CD4-positive, alpha-beta memory T cell (primary cell): ENCODE measurements around the gene CHN1. TPM values are rescaled to one million over a fixed set of nuclear protein-coding genes. Genes with fewer than 3 reads are reported as not detected.

Experiments
- CTCF ChIA-PET: fragments of 350-600 bp; sonication (Branson Sonifier 250); formaldehyde crosslinking; loops from one replicate; lab custom pipeline; 2021; ENCODE audit warnings: inconsistent platforms; ENCODE audit not compliant: partially characterized antibody; lab: Charles Lee
- POLR2A ChIA-PET: fragments of 350-600 bp; sonication (Branson Sonifier 250); formaldehyde crosslinking; loops from one replicate; lab custom pipeline; 2021; ENCODE audit not compliant: partially characterized antibody; lab: Charles Lee
- DNase-seq, 5 donors: peaks; one replicate each; pipeline versions ENCODE4 v3.0.0 to v3.0.0-alpha.2; 2020 to 2022; ENCODE audit warnings: mixed read lengths in 1 of 5
- H3K27ac ChIP-seq: one replicate; pipeline ENCODE4 v1.7.0; 2013; ENCODE audit warnings: low read depth, low read length
- H3K27me3 ChIP-seq: 2 replicates; pipeline ENCODE4 v1.7.0; 2013; ENCODE audit warnings: mild to moderate bottlenecking, low read length, moderate library complexity; ENCODE audit not compliant: insufficient read depth
- H3K36me3 ChIP-seq: 2 replicates; pipeline ENCODE4 v1.7.0; 2013; ENCODE audit warnings: mild to moderate bottlenecking, low read length, moderate library complexity; ENCODE audit not compliant: insufficient read depth
- H3K4me1 ChIP-seq: 2 replicates; pipeline ENCODE4 v1.7.0; 2013; ENCODE audit warnings: mild to moderate bottlenecking, low read length, moderate library complexity; ENCODE audit not compliant: insufficient read depth
- H3K4me3 ChIP-seq, 2 donors: one replicate each; pipeline ENCODE4 v1.7.0; 2013; ENCODE audit warnings: low read length in 2 of 2, mild to moderate bottlenecking in 1 of 2
- H3K9me3 ChIP-seq, 2 donors: one replicate each; pipeline ENCODE4 v1.7.0; 2013; ENCODE audit warnings: low read length in 2 of 2, control low read depth in 1 of 2; ENCODE audit not compliant: control insufficient read depth in 1 of 2
- H3K27ac Mint-ChIP-seq, 7 donors: one replicate each; pipeline ENCODE4 v1.8.0; 2020 to 2021; ENCODE audit warnings: mixed read lengths in 7 of 7, mild to moderate bottlenecking in 6 of 7, inconsistent platforms in 3 of 7, moderate library complexity in 3 of 7
- H3K27me3 Mint-ChIP-seq, 2 donors: one replicate each; pipeline ENCODE4 v1.8.0; 2020 to 2021; ENCODE audit warnings: mixed read lengths in 2 of 2
- H3K36me3 Mint-ChIP-seq, 2 donors: one replicate each; pipeline ENCODE4 v1.8.0; 2020 to 2021; ENCODE audit warnings: mixed read lengths in 2 of 2, inconsistent platforms in 1 of 2, mild to moderate bottlenecking in 1 of 2
- H3K4me1 Mint-ChIP-seq, 4 donors: one replicate each; pipeline ENCODE4 v1.8.0; 2020 to 2021; ENCODE audit warnings: mixed read lengths in 4 of 4, mild to moderate bottlenecking in 1 of 4
- H3K4me3 Mint-ChIP-seq, 8 donors: one replicate each; pipeline ENCODE4 v1.8.0; 2020 to 2021; ENCODE audit warnings: mixed read lengths in 8 of 8, mild to moderate bottlenecking in 7 of 8, moderate library complexity in 6 of 8, inconsistent platforms in 3 of 8
- H3K9me3 Mint-ChIP-seq, 8 donors: one replicate each; pipeline ENCODE4 v1.8.0; 2020 to 2021; ENCODE audit warnings: mixed read lengths in 8 of 8, mild to moderate bottlenecking in 5 of 8, inconsistent platforms in 3 of 8, moderate library complexity in 1 of 8
- intact Hi-C: fragments of 100-400 bp; cut with micrococcal nuclease; formaldehyde crosslinking; loops from one replicate; pipeline ENCODE4 v1.15.1; 2023
- polyA plus RNA-seq, 2 donors: library from polyadenylated mRNA; unstranded; fragments of 300-500 nt; fragmentation: Illumina TruSeq; gene quantifications; one replicate each; pipeline ENCODE4 v1.2.3, GENCODE V29; 2021
- total RNA-seq, 2 experiments: library from RNA; stranded (reverse); gene quantifications; one replicate each; pipeline ENCODE4 v1.2.3, GENCODE V29; 2021

CHN1 gene
- total and polyA plus RNA-seq, 4 experiments from 2014 or later: 3.4 to 15.3 (median 8.9) TPM

DNA sequence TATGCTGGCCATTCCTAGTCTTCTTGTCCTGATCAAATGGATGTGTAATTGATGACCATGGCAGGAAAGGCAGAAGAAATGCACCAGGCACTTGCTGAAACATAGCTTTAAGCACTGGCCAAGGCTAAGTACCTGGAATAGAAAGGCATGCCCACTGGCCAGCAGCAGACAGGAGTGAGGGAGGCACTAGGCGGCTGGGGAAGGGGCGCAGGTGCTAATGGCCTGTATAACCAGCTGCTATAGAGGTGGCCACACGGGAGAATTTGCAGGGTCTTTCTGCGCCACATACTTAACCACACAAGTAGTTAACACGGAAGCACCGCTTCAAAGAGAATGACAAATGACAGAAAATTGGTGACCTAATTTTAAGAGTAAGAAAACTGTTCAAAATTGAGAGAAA, 174.6 kb downstream of the CHN1 start:
- peak overlapping the region in 3 of 7 donors; percentile 9 to 51 (median 31) for H3K27ac Mint-ChIP-seq
- DNase-seq: no peak
- Histone ChIP-seq H3K36me3 (no peaks in the 10 kb centered on the region), H3K27ac (no peak overlapping the region), H3K4me1 (peaks cover 7% of the 10 kb centered on the region), H3K27me3 (no peaks in the 10 kb centered on the region), H3K9me3 (no peaks in the 10 kb centered on the region), H3K4me3 (no peak overlapping the region)
- H3K9me3 Mint-ChIP-seq: peaks cover 2 to 15% (median 12%) of the 10 kb centered on the region in 8 donors
- no peaks in the 10 kb centered on the region for H3K27me3 Mint-ChIP-seq
- intact Hi-C loops: no loop called here
- ChIA-PET POLR2A (interaction anchor here (0.9 kb wide), 1 partner anchor 13 kb away, joined by 3 read pairs; no protein-coding TSS in a partner anchor), CTCF (no interaction called here)
- H3K36me3 Mint-ChIP-seq: peaks cover 2 to 8% of the 10 kb centered on the region in 2 donors
- H3K4me1 Mint-ChIP-seq: peaks cover 6 to 10% (median 9%) of the 10 kb centered on the region in 4 donors
- H3K4me3 Mint-ChIP-seq: peak overlapping the region in 3 of 8 donors; percentile 26 to 63 (median 35)

DNA sequence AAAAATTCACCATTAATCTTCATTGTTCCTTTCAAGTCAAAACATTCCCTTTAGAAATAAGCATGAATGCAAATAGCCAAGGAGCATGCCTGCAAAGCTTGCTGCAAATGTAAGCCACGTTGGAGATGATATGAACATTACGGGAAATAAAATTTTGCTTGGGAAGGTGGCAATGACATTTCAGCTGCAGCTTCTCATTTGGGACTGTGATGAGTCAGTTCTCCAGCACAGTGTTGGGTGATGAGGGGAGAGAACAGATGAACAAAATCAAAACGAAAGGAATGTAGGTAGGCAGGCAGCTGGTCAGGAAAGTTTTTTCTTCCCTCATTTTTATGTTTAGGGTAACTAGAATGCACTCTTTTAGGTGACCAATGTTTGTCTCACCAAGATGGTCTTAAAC, 175.6 kb downstream of the CHN1 start:
- Mint-ChIP-seq H3K9me3 (peaks cover 2 to 14% (median 11%) of the 10 kb centered on the region in 8 donors), H3K27me3 (no peaks in the 10 kb centered on the region), H3K36me3 (peaks cover 2 to 5% of the 10 kb centered on the region in 2 donors), H3K4me3 (peak overlapping the region in 1 of 8 donors; percentile 6), H3K27ac (no peak overlapping the region), H3K4me1 (peaks cover 6 to 10% (median 9%) of the 10 kb centered on the region in 4 donors)
- H3K9me3 ChIP-seq: no peaks in the 10 kb centered on the region
- CTCF ChIA-PET: no interaction called here
- no peak for DNase-seq
- H3K4me3 ChIP-seq: no peak overlapping the region
- H3K36me3 ChIP-seq: no peaks in the 10 kb centered on the region
- H3K4me1 ChIP-seq: peaks cover 7% of the 10 kb centered on the region
- H3K27ac ChIP-seq: no peak overlapping the region
- POLR2A ChIA-PET: interaction anchor here (0.9 kb wide), 1 partner anchor 14 kb away, joined by 3 read pairs; no protein-coding TSS in a partner anchor
- no peaks in the 10 kb centered on the region for H3K27me3 ChIP-seq
- intact Hi-C loops: no loop called here

DNA sequence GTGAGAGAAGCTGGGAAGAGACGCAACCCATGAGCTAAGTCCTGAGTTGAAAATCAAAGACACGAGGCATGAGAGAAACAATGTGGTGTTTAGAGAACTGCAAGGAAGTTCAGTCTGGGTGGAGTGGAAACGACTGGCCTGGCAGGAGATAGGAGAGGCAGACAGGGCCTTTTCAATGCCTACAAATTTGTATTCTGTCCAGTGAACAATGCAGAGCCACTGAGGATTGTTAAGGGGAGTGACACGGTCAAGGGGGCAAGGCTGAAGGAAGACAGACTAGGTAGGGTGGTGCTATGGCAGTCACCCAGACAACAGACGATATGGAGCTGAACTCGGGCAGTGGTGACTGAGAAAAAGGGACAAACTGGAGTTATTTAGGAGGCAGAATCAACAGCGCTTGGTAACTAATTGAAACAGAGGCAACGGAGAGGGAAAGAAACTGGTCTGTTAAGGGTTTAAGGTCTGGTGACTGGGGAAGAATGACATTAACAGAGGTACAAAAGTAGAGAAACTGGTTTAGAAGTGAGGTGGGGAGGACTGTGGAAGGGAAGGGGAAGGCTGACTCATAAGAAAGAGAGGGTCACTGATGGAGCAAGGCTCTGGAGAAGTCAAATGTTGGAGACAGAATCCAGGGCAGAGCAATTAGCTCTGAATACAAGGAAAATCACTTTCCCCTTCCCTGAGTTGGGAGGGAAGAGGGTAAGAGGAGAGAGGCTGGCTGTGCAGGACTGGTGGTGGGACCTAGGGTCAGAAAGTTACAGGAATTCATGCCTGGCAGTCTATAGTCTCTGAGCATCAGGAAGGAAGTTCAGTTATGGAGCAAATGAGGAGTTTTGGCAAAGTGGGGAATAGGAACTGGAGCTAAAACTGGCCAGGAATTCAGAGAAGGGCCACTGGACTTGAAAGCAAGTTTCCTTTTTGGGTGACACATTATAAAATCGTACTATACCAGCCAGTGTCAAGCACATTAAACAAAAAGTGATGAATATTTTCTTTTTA, 177.5 kb downstream of the CHN1 start:
- Histone ChIP-seq H3K4me1 (peaks cover 7% of the 10 kb centered on the region), H3K27ac (no peak overlapping the region), H3K36me3 (no peaks in the 10 kb centered on the region), H3K9me3 (no peaks in the 10 kb centered on the region), H3K27me3 (no peaks in the 10 kb centered on the region), H3K4me3 (no peak overlapping the region)
- intact Hi-C loops: no loop called here
- DNase-seq: no peak
- H3K36me3 Mint-ChIP-seq: no peaks in the 10 kb centered on the region
- peaks cover 0 to 2% (median 0%) of the 10 kb centered on the region in 8 donors for H3K9me3 Mint-ChIP-seq
- H3K4me1 Mint-ChIP-seq: peaks cover 0 to 5% (median 2%) of the 10 kb centered on the region in 4 donors
- ChIA-PET POLR2A (no interaction called here), CTCF (no interaction called here)
- no peak overlapping the region for H3K27ac Mint-ChIP-seq
- H3K27me3 Mint-ChIP-seq: no peaks in the 10 kb centered on the region
- no peak overlapping the region for H3K4me3 Mint-ChIP-seq

GRCh38 chr2:174826051-174826450, 179.1 kb downstream of the CHN1 start:
- peaks cover 0 to 5% (median 2%) of the 10 kb centered on the region in 4 donors for H3K4me1 Mint-ChIP-seq
- peak overlapping the region in 1 of 7 donors; percentile 44 for H3K27ac Mint-ChIP-seq
- CTCF ChIA-PET: no interaction called here
- POLR2A ChIA-PET: no interaction called here
- no peak for DNase-seq
- H3K27ac ChIP-seq: no peak overlapping the region
- no peaks in the 10 kb centered on the region for H3K36me3 ChIP-seq
- intact Hi-C loops: no loop called here
- H3K9me3 ChIP-seq: no peaks in the 10 kb centered on the region
- H3K27me3 ChIP-seq: no peaks in the 10 kb centered on the region
- peaks cover 0 to 2% (median 0%) of the 10 kb centered on the region in 8 donors for H3K9me3 Mint-ChIP-seq
- H3K4me3 ChIP-seq: no peak overlapping the region
- no peaks in the 10 kb centered on the region for H3K27me3 Mint-ChIP-seq
- H3K4me1 ChIP-seq: peaks cover 7% of the 10 kb centered on the region
- no peak overlapping the region for H3K4me3 Mint-ChIP-seq
- H3K36me3 Mint-ChIP-seq: peaks cover 0 to 8% of the 10 kb centered on the region in 2 donors

DNA sequence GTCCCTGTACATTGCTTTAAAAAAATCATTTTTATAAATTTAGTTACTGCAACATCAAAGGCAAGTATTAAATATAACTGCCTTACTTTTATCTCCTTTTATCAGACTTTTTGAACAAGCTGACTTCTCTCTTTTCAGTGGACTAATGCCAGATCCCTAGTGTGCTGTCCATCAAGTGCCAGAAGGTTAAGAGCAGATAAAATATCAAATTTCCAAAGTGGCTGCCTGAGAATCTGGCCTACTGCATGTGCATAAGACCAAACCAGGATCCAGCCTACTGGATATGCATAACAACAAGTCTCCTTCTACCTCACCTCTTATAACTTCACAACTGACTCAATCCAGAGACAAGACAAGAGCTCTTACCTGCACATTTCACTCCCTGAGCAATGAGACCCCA, 181.1 kb downstream of the CHN1 start:
- Mint-ChIP-seq H3K4me3 (no peak overlapping the region), H3K27ac (no peak overlapping the region), H3K4me1 (no peaks in the 10 kb centered on the region), H3K36me3 (peaks cover 0 to 9% of the 10 kb centered on the region in 2 donors), H3K27me3 (no peaks in the 10 kb centered on the region), H3K9me3 (peaks cover 0 to 2% (median 0%) of the 10 kb centered on the region in 8 donors)
- Histone ChIP-seq H3K27ac (no peak overlapping the region), H3K27me3 (no peaks in the 10 kb centered on the region), H3K9me3 (no peaks in the 10 kb centered on the region), H3K4me1 (no peaks in the 10 kb centered on the region), H3K36me3 (no peaks in the 10 kb centered on the region), H3K4me3 (no peak overlapping the region)
- ChIA-PET CTCF (no interaction called here), POLR2A (no interaction called here)
- DNase-seq: no peak
- intact Hi-C loops: no loop called here

- Histone ChIP-seq H3K36me3 (no peaks in the 10 kb centered on the region), H3K4me1 (no peaks in the 10 kb centered on the region), H3K4me3 (no peak overlapping the region), H3K9me3 (no peaks in the 10 kb centered on the region), H3K27me3 (no peaks in the 10 kb centered on the region), H3K27ac (no peak overlapping the region)
- H3K27ac Mint-ChIP-seq: no peak overlapping the region
- ChIA-PET CTCF (interaction anchor here (2.1 kb wide), 1 partner anchor 10 kb away, joined by 5 read pairs; no protein-coding TSS in a partner anchor), POLR2A (no interaction called here)
- H3K4me1 Mint-ChIP-seq: no peaks in the 10 kb centered on the region
- DNase-seq: no peak
- H3K36me3 Mint-ChIP-seq: peaks cover 0 to 9% of the 10 kb centered on the region in 2 donors
- no peak overlapping the region for H3K4me3 Mint-ChIP-seq
- H3K27me3 Mint-ChIP-seq: no peaks in the 10 kb centered on the region
- intact Hi-C loops: no loop called here
- peaks cover 0 to 2% (median 0%) of the 10 kb centered on the region in 8 donors for H3K9me3 Mint-ChIP-seq
Measured at GRCh38 chr2:174821628-174822027, 183.6 kb downstream of the CHN1 start.

DNA sequence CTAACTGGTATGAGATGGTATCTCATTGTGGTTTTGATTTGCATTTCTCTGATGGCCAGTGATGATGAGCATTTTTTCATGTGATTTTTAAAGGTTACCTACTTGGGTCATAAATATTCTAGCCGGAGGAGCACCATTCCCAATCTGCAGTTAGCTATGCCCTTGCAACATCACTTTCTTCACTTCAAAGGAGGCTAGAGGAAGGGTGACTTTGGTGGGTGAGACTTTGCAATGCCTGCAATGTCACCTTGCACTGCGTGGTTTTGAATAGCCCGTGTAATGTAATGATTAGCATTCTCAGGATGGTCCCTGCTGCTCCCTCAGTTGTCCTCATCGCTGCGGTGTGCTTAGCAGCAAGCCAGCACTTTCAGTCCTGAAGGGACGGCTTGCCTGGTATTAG, 184.8 kb downstream of the CHN1 start:
- H3K27me3 Mint-ChIP-seq: no peaks in the 10 kb centered on the region
- peaks cover 0 to 9% of the 10 kb centered on the region in 2 donors for H3K36me3 Mint-ChIP-seq
- no peak overlapping the region for H3K4me3 ChIP-seq
- no peak overlapping the region for H3K27ac ChIP-seq
- H3K4me1 ChIP-seq: no peaks in the 10 kb centered on the region
- CTCF ChIA-PET: interaction anchor here (0.5 to 2.1 kb wide), 2 partner anchors 8 to 28 kb away, joined by 3 to 5 read pairs; no protein-coding TSS in a partner anchor
- DNase-seq: no peak
- H3K4me3 Mint-ChIP-seq: no peak overlapping the region
- POLR2A ChIA-PET: no interaction called here
- no peak overlapping the region for H3K27ac Mint-ChIP-seq
- H3K9me3 ChIP-seq: no peaks in the 10 kb centered on the region
- H3K9me3 Mint-ChIP-seq: peaks cover 0 to 2% (median 0%) of the 10 kb centered on the region in 8 donors
- intact Hi-C loops: no loop called here
- H3K36me3 ChIP-seq: no peaks in the 10 kb centered on the region
- no peaks in the 10 kb centered on the region for H3K27me3 ChIP-seq
- H3K4me1 Mint-ChIP-seq: no peaks in the 10 kb centered on the region
